HG02763 (cell line): ENCODE measurements around the gene ZNF532.

ENCODE experiments used
- ATAC-seq: cut with Tn5 transposase; IDR thresholded peaks from one replicate; pipeline ENCODE4 v1.9.1; 2021; ENCODE audit warnings: mild to moderate bottlenecking, moderate library complexity; ENCODE audit not compliant: unreplicated experiment

Gene ZNF532

GRCh38 chr18:59033359-59033758 is 168.7 kb downstream of the ZNF532 start:
- no peak for ATAC-seq

GRCh38 chr18:59033974-59034373 is 169.3 kb downstream of the ZNF532 start:
- ATAC-seq = no peak

GRCh38 chr18:59035591-59035990 is 170.9 kb downstream of the ZNF532 start:
- no peak for ATAC-seq
